ENCODE data around the gene COL23A1.

- TF ChIP-seq EZH2phosphoT487 (IDR thresholded peaks at IDR 0.05; ENCODE audit: borderline replicate concordance, low read length) (no peak), CTCF (conservative IDR thresholded peaks at IDR 0.05; ENCODE audit: low read depth, low read length) (no peak), EZH2 (IDR thresholded peaks at IDR 0.05; ENCODE audit: low read length, unreplicated experiment) (no peak)
These were observed 259.3 kb downstream of the COL23A1 start for GRCh38 chr5:178330791-178331404.

Data from PC-3 (cell line).